DND-41 (cell line): ENCODE data around the gene ST6GALNAC3.

Experiments
- ATAC-seq: fragments of 200-7000 bp; cut with Tn5 transposase; 3 replicates; pipeline ENCODE4 v1.9.1; 2021; ENCODE audit warnings: low read depth; ENCODE audit not compliant: insufficient read depth
- DNase-seq: peaks from one replicate; pipeline ENCODE4 v3.0.0-alpha.2; 2020
- H2AFZ ChIP-seq: 2 replicates; pipeline ENCODE4 v1.6.0; 2012; ENCODE audit warnings: low read depth, low read length
- H3K27ac ChIP-seq: 2 replicates; pipeline ENCODE4 v1.5.1; 2012; ENCODE audit warnings: low read length, inconsistent platforms
- H3K27me3 ChIP-seq: fragments of 200-600 bp; sonication (generic); 2 replicates; pipeline ENCODE4 v1.6.0; 2012; ENCODE audit warnings: low read length, mild to moderate bottlenecking, inconsistent platforms; ENCODE audit not compliant: insufficient read depth, poor library complexity
- H3K36me3 ChIP-seq: 2 replicates; pipeline ENCODE4 v1.5.1; 2012; ENCODE audit warnings: low read length, inconsistent platforms; ENCODE audit not compliant: insufficient read depth
- H3K4me1 ChIP-seq: 2 replicates; pipeline ENCODE4 v1.5.1; 2012; ENCODE audit warnings: mild to moderate bottlenecking, low read length; ENCODE audit not compliant: insufficient read depth
- H3K4me2 ChIP-seq: 2 replicates; pipeline ENCODE4 v1.6.0; 2012; ENCODE audit warnings: mild to moderate bottlenecking, moderate library complexity, low read length, inconsistent platforms; ENCODE audit not compliant: insufficient read depth
- H3K4me3 ChIP-seq, 2 experiments: fragments of 200-600 bp in 1 of 2; shearing (Covaris generic) in 1 of 2; 2 replicates each; pipeline ENCODE4 v1.5.1; 2012 to 2016; ENCODE audit warnings: inconsistent platforms in 2 of 2, low read length in 2 of 2, mild to moderate bottlenecking in 2 of 2, low read depth in 1 of 2, moderate library complexity in 1 of 2
- H3K79me2 ChIP-seq: 2 replicates; pipeline ENCODE4 v1.6.0; 2012; ENCODE audit warnings: low read length, inconsistent platforms; ENCODE audit not compliant: insufficient read depth
- H3K9ac ChIP-seq: 2 replicates; pipeline ENCODE4 v1.6.0; 2012; ENCODE audit warnings: low read depth, mild to moderate bottlenecking, inconsistent platforms, low read length, moderate library complexity
- H3K9me3 ChIP-seq: 2 replicates; pipeline ENCODE4 v1.5.1; 2012; ENCODE audit warnings: low read length, moderate library complexity, mild to moderate bottlenecking, inconsistent platforms; ENCODE audit not compliant: insufficient read depth, severe bottlenecking
- H4K20me1 ChIP-seq: 2 replicates; pipeline ENCODE4 v1.6.0; 2012; ENCODE audit warnings: low read length; ENCODE audit not compliant: insufficient read depth
- EZH2 ChIP-seq: IDR thresholded peaks from 3 replicates; pipeline ENCODE4 v1.6.1; 2012; ENCODE audit warnings: borderline replicate concordance, low read depth, mild to moderate bottlenecking, moderate library complexity, low read length, inconsistent platforms; ENCODE audit not compliant: severe bottlenecking
- TF ChIP-seq, protein P1 (sequence below): IDR thresholded peaks from 2 replicates; pipeline ENCODE4 v1.5.1; 2012; ENCODE audit warnings: borderline replicate concordance, low read length, moderate library complexity, mild to moderate bottlenecking; ENCODE audit not compliant: poor library complexity, severe bottlenecking; ENCODE audit errors: extremely low read depth

The ST6GALNAC3 gene

DNA sequence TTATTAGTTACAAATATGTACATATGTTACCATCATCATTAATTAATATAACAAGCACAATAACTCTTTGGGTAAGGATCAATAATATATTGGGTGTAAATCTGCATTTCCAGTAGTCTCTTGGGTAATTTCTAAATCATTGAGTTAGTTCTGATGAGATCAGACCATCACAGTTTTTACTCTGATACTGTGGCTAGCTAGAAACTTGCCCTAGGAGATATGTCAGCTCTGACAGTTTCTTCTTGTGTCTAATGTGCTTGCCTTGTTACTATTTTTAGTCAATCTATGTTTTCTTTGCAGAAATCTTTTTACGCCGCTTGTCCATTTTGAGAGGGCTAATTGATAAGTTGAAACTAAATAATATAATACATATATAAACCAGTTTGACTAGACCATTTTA, 507.2 kb downstream of the ST6GALNAC3 start:
- no peak overlapping the region for H3K9ac ChIP-seq
- TF ChIP-seq EZH2: no peak
- TF ChIP-seq, protein P1, sequence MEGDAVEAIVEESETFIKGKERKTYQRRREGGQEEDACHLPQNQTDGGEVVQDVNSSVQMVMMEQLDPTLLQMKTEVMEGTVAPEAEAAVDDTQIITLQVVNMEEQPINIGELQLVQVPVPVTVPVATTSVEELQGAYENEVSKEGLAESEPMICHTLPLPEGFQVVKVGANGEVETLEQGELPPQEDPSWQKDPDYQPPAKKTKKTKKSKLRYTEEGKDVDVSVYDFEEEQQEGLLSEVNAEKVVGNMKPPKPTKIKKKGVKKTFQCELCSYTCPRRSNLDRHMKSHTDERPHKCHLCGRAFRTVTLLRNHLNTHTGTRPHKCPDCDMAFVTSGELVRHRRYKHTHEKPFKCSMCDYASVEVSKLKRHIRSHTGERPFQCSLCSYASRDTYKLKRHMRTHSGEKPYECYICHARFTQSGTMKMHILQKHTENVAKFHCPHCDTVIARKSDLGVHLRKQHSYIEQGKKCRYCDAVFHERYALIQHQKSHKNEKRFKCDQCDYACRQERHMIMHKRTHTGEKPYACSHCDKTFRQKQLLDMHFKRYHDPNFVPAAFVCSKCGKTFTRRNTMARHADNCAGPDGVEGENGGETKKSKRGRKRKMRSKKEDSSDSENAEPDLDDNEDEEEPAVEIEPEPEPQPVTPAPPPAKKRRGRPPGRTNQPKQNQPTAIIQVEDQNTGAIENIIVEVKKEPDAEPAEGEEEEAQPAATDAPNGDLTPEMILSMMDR: no peak
- H3K4me2 ChIP-seq: no peak overlapping the region
- no peak for ATAC-seq
- no peaks in the 10 kb centered on the region for H4K20me1 ChIP-seq
- no peaks in the 10 kb centered on the region for H3K9me3 ChIP-seq
- no peak for DNase-seq
- no peak overlapping the region for H2AFZ ChIP-seq
- H3K27ac ChIP-seq: no peak overlapping the region
- H3K27me3 ChIP-seq: no peaks in the 10 kb centered on the region
- no peaks in the 10 kb centered on the region for H3K79me2 ChIP-seq
- H3K4me1 ChIP-seq: no peaks in the 10 kb centered on the region
- no peak overlapping the region for H3K4me3 ChIP-seq
- H3K36me3 ChIP-seq: no peaks in the 10 kb centered on the region

DNA sequence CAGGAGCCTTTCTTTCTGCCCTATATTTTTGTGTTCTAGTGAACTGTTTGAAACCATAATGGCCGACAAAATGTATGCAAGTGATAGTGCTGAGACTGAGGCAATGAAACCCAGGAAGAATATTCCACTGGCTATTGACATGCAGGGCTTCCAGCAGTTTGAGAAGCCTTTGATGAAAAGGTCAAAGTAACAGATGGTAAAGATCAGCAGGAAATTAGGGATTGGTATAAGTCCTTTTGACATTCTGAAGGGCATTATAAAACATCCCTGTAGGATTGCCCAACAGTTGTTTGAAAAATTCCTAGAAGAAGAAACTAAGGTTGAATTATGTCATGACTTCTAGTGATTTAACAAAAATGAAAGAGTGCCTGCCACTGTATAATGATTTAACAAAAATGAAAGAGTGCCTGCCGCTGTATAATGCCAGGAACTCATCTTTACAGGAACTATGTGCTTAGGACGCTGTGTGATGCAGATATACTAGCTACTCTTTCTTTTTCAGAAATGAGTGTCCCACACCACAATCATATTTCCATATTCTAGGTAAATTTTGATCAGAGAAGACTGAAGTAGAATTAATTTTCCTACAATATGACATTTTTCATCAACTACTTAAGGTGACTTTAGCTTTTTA, 508.8 kb downstream of the ST6GALNAC3 start:
- H3K4me3 ChIP-seq: no peak overlapping the region
- no peak overlapping the region for H2AFZ ChIP-seq
- no peaks in the 10 kb centered on the region for H3K27me3 ChIP-seq
- no peak overlapping the region for H3K9ac ChIP-seq
- no peaks in the 10 kb centered on the region for H3K79me2 ChIP-seq
- no peaks in the 10 kb centered on the region for H3K36me3 ChIP-seq
- no peak for ATAC-seq
- no peaks in the 10 kb centered on the region for H4K20me1 ChIP-seq
- no peaks in the 10 kb centered on the region for H3K4me1 ChIP-seq
- DNase-seq: no peak
- H3K9me3 ChIP-seq: no peaks in the 10 kb centered on the region
- H3K27ac ChIP-seq: no peak overlapping the region
- TF ChIP-seq, protein P1: no peak
- no peak for TF ChIP-seq EZH2
- no peak overlapping the region for H3K4me2 ChIP-seq

DNA sequence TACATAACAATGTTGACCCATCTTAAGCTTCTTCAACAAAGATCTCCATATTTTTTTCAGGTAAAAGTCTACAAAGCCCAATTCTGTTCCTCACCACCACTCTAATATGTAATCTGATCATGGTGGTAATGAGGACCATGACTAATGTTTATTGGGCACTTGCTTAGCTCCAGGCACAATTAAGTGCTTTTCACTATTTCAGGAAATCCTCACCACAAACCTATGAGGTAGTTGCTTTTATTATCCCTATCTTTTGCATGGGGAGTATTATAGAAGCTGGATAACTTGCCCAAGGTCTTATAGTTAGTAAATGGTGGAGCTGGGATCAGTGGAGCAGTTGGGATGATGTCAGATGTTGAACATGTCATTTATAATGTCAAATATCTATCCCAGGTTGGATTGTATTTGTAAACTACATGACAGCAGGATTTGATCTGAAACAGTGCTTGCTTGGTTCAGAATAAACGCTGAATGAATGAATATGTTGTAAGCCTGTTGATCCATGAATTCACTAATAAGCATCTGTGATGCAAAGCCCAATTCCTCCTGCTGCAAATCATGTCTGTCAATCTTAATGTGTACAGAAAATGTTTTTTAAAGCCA, 509.4 kb downstream of the ST6GALNAC3 start:
- Histone ChIP-seq H3K79me2 (no peaks in the 10 kb centered on the region), H3K27me3 (no peaks in the 10 kb centered on the region), H2AFZ (no peak overlapping the region), H3K4me3 (no peak overlapping the region), H3K27ac (no peak overlapping the region), H4K20me1 (no peaks in the 10 kb centered on the region), H3K4me1 (no peaks in the 10 kb centered on the region), H3K9ac (no peak overlapping the region), H3K36me3 (no peaks in the 10 kb centered on the region), H3K9me3 (no peaks in the 10 kb centered on the region), H3K4me2 (no peak overlapping the region)
- no peak for TF ChIP-seq EZH2
- TF ChIP-seq, protein P1: no peak
- ATAC-seq: no peak
- no peak for DNase-seq
